ENCODE measurements around the gene OR10AD1. TPM values are rescaled to one million over a fixed set of nuclear protein-coding genes. Genes with fewer than 3 reads are reported as not detected.

Gene OR10AD1
- total RNA-seq, 2 experiments from 2014 or later, result not detected

GRCh38 chr12:48193623-48194022, 9.5 kb downstream of the OR10AD1 start:
- peaks cover 0 to 4% of the 10 kb centered on the region in 2 experiments for H3K27me3 ChIP-seq (ENCODE audit: control insufficient read depth in 1 of 2, insufficient read depth in 2 of 2, low read length in 2 of 2)
- no peaks in the 10 kb centered on the region for H3K36me3 ChIP-seq (ENCODE audit: insufficient read depth, low read length)
- Mint-ChIP-seq H3K27ac (no peak overlapping the region), H3K9me3 (no peaks in the 10 kb centered on the region), H3K27me3 (peaks cover 10% of the 10 kb centered on the region), H3K36me3 (ENCODE audit: low read depth) (peaks cover 7% of the 10 kb centered on the region), H3K4me1 (ENCODE audit: low read depth) (peaks cover 4% of the 10 kb centered on the region), H3K4me3 (no peak overlapping the region)
- ATAC-seq (ENCODE audit: poor library complexity) (no peak), DNase-seq (no peak)
- no peaks in the 10 kb centered on the region for H3K9me3 ChIP-seq (ENCODE audit: control insufficient read depth in 1 of 2, insufficient read depth in 1 of 2, low read length in 2 of 2)
- intact Hi-C loops (cut with DNase I, micrococcal nuclease), result loop anchor here in 1 of 2 experiments (5.0 kb wide), 1 partner anchor 36 kb away; the partner anchor contains the start of gene ASB8
- H3K4me3 ChIP-seq (ENCODE audit: low read length), result no peak overlapping the region
- H3K27ac ChIP-seq (ENCODE audit: low read depth in 1 of 2, low read length in 2 of 2), result no peak overlapping the region
- CTCF ChIA-PET, result interaction anchor here (0.6 to 1.7 kb wide), 3 partner anchors 11 to 394 kb away, joined by 3 to 5 read pairs (median 3); partner anchors contain the start of genes ASB8 and CCDC184
- TF ChIP-seq CTCF (IDR thresholded peaks at IDR 0.05), result no peak
- H3K4me1 ChIP-seq (ENCODE audit: insufficient read depth, low read length), result peaks cover 6% of the 10 kb centered on the region
- POLR2A ChIA-PET, result no interaction called here

DNA sequence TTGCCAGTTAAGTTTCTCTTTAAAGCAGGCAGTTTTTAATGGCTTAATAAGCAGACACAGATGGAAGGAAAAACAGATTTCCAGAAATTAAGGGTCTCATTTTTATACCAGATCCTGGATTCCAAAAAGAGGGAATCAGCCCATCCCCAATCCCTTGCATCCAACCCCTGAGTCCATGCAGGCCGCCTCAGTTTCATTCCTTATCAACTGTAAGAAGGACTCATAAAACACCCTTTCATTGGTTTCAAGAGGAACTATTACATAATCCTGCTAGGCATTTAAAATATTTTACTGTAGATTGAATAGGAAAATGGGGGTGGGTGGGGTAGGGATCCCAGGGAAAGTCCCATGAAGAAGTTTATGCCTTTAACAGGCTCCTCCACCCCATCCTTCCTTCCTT, 10.2 kb downstream of the OR10AD1 start:
- Mint-ChIP-seq H3K27ac (no peak overlapping the region), H3K4me3 (no peak overlapping the region), H3K4me1 (ENCODE audit: low read depth) (no peaks in the 10 kb centered on the region), H3K27me3 (peaks cover 10% of the 10 kb centered on the region), H3K9me3 (no peaks in the 10 kb centered on the region), H3K36me3 (ENCODE audit: low read depth) (no peaks in the 10 kb centered on the region)
- no peak overlapping the region for H3K27ac ChIP-seq (ENCODE audit: low read depth in 1 of 2, low read length in 2 of 2)
- no peaks in the 10 kb centered on the region for H3K36me3 ChIP-seq (ENCODE audit: insufficient read depth, low read length)
- H3K4me3 ChIP-seq (ENCODE audit: low read length), result no peak overlapping the region
- no peak for DNase-seq
- intact Hi-C loops (cut with DNase I, micrococcal nuclease), result loop anchor here in 1 of 2 experiments (5.0 kb wide), 1 partner anchor 36 kb away; the partner anchor contains the start of gene ASB8
- TF ChIP-seq CTCF (IDR thresholded peaks at IDR 0.05), result no peak
- peaks cover 4% of the 10 kb centered on the region for H3K4me1 ChIP-seq (ENCODE audit: insufficient read depth, low read length)
- no peaks in the 10 kb centered on the region for H3K9me3 ChIP-seq (ENCODE audit: control insufficient read depth in 1 of 2, insufficient read depth in 1 of 2, low read length in 2 of 2)
- CTCF ChIA-PET, result interaction anchor here (1.7 kb wide), 1 partner anchor 10 kb away, joined by 5 read pairs; the partner anchor contains the start of gene CCDC184
- H3K27me3 ChIP-seq (ENCODE audit: control insufficient read depth in 1 of 2, insufficient read depth in 2 of 2, low read length in 2 of 2), result peaks cover 0 to 4% of the 10 kb centered on the region in 2 experiments
- ATAC-seq (ENCODE audit: poor library complexity), result no peak
- POLR2A ChIA-PET, result no interaction called here

DNA sequence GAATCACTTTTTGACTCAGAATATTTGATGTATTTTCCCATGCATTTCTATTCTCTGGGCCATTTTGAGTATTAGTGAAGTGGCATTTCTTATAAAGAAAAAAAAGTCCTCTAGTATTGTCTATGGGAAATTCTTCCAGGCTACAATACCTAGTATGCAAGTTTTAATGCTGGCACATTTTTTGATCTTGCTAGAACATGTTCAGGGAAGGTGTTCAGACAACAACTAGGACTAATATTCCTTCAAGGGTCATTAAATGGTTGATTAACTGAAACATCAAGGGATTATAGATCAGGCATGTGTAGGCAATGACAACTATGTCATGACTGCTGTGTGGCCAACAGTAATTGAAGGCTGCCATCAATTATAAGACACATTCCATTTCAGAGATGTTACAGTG, 12.0 kb downstream of the OR10AD1 start:
- Histone ChIP-seq H3K9me3 (ENCODE audit: control insufficient read depth in 1 of 2, insufficient read depth in 1 of 2, low read length in 2 of 2) (no peaks in the 10 kb centered on the region), H3K27me3 (ENCODE audit: control insufficient read depth in 1 of 2, insufficient read depth in 2 of 2, low read length in 2 of 2) (peaks cover 0 to 4% of the 10 kb centered on the region in 2 experiments), H3K36me3 (ENCODE audit: insufficient read depth, low read length) (no peaks in the 10 kb centered on the region), H3K4me1 (ENCODE audit: insufficient read depth, low read length) (no peaks in the 10 kb centered on the region), H3K4me3 (ENCODE audit: low read length) (no peak overlapping the region), H3K27ac (ENCODE audit: low read depth in 1 of 2, low read length in 2 of 2) (no peak overlapping the region)
- no peaks in the 10 kb centered on the region for H3K9me3 Mint-ChIP-seq
- H3K36me3 Mint-ChIP-seq (ENCODE audit: low read depth), result no peaks in the 10 kb centered on the region
- H3K27ac Mint-ChIP-seq, result no peak overlapping the region
- ATAC-seq (ENCODE audit: poor library complexity) (no peak), DNase-seq (no peak)
- no peak for TF ChIP-seq CTCF (IDR thresholded peaks at IDR 0.05)
- no peaks in the 10 kb centered on the region for H3K4me1 Mint-ChIP-seq (ENCODE audit: low read depth)
- ChIA-PET POLR2A (no interaction called here), CTCF (interaction anchor here (2.2 to 2.5 kb wide), 2 partner anchors 8 to 13 kb away, joined by 5 to 25 read pairs; no protein-coding TSS in a partner anchor)
- no peak overlapping the region for H3K4me3 Mint-ChIP-seq
- intact Hi-C loops (cut with DNase I, micrococcal nuclease), result loop anchor here in 1 of 2 experiments (5.0 kb wide), 1 partner anchor 34 kb away; the partner anchor contains the start of gene ASB8
- H3K27me3 Mint-ChIP-seq, result peaks cover 14% of the 10 kb centered on the region

All from CD4-positive, alpha-beta T cell (primary cell).